Osteocyte (in vitro differentiated cells): Measurements from ENCODE around the gene SPTBN4. TPM values are rescaled to one million over a fixed set of nuclear protein-coding genes. Genes with fewer than 3 reads are reported as not detected.
A peak's percentile ranks its signal among the peaks of the same experiment; 100 is the strongest.

Source experiments
- DNase-seq: peaks from one replicate; pipeline ENCODE4 v3.0.0; 2021; ENCODE audit warnings: mixed read lengths; ENCODE audit not compliant: unreplicated experiment; ENCODE audit errors: extremely low spot score
- H3K27ac Mint-ChIP-seq: one replicate; pipeline ENCODE4 v1.8.0; 2021; ENCODE audit warnings: mild to moderate bottlenecking, mixed read lengths; ENCODE audit not compliant: unreplicated experiment
- H3K27me3 Mint-ChIP-seq: one replicate; pipeline ENCODE4 v1.8.0; 2021; ENCODE audit warnings: mixed read lengths; ENCODE audit not compliant: unreplicated experiment
- H3K36me3 Mint-ChIP-seq: one replicate; pipeline ENCODE4 v1.8.0; 2021; ENCODE audit warnings: mixed read lengths; ENCODE audit not compliant: unreplicated experiment
- H3K4me1 Mint-ChIP-seq: one replicate; pipeline ENCODE4 v1.8.0; 2021; ENCODE audit warnings: mixed read lengths; ENCODE audit not compliant: unreplicated experiment
- H3K4me3 Mint-ChIP-seq: one replicate; pipeline ENCODE4 v1.8.0; 2021; ENCODE audit warnings: mild to moderate bottlenecking, moderate library complexity, mixed read lengths; ENCODE audit not compliant: unreplicated experiment
- H3K9me3 Mint-ChIP-seq: one replicate; pipeline ENCODE4 v1.8.0; 2021; ENCODE audit warnings: mixed read lengths; ENCODE audit not compliant: unreplicated experiment
- CTCF ChIP-seq: fragments of 200-600 bp; sonication (generic); IDR thresholded peaks from 2 replicates; pipeline ENCODE4 v1.5.0; 2021; ENCODE audit warnings: antibody characterized with exemption, mild to moderate bottlenecking, moderate library complexity
- total RNA-seq: library from RNA; stranded (reverse); gene quantifications from 2 replicates; pipeline ENCODE4 v1.2.1, GENCODE V29; 2021

Gene SPTBN4
- total RNA-seq, 1 donor from 2014 or later = 0.48 TPM

- peaks cover 30% of the 10 kb centered on the region for H3K4me1 Mint-ChIP-seq
- peak overlapping the region; percentile 89 for H3K4me3 Mint-ChIP-seq
- peak; percentile 94 for DNase-seq
- H3K9me3 Mint-ChIP-seq = no peaks in the 10 kb centered on the region
- peaks cover 7% of the 10 kb centered on the region for H3K27me3 Mint-ChIP-seq
- peak overlapping the region; percentile 94 for H3K27ac Mint-ChIP-seq
- TF ChIP-seq CTCF = peak; percentile 86
- no peaks in the 10 kb centered on the region for H3K36me3 Mint-ChIP-seq
These were observed 2.5 kb upstream of the SPTBN4 start for GRCh38 chr19:40464059-40465024.

- no peak for DNase-seq
- Mint-ChIP-seq H3K36me3 (no peaks in the 10 kb centered on the region), H3K27me3 (peaks cover 7% of the 10 kb centered on the region), H3K27ac (peak overlapping the region; percentile 94), H3K4me3 (peak overlapping the region; percentile 89), H3K4me1 (peaks cover 30% of the 10 kb centered on the region), H3K9me3 (no peaks in the 10 kb centered on the region)
- TF ChIP-seq CTCF = no peak
These were observed 1.7 kb upstream of the SPTBN4 start for GRCh38 chr19:40465025-40465556.

GRCh38 chr19:40465557-40466218, 1.1 kb upstream of the SPTBN4 start, which contains the start of gene BLVRB:
Gene BLVRB (minus strand): TSS chr19:40465745. CDS start chr19:40465688, 57 bp downstream.
- Mint-ChIP-seq H3K4me1 (peaks cover 30% of the 10 kb centered on the region), H3K4me3 (peak within 1 kb of the TSS; percentile 89), H3K36me3 (no peaks in the 10 kb centered on the region), H3K27me3 (peaks cover 7% of the 10 kb centered on the region), H3K27ac (peak within 1 kb of the TSS; percentile 94), H3K9me3 (no peaks in the 10 kb centered on the region)
- peak; percentile 99 for DNase-seq
- no peak for TF ChIP-seq CTCF

- TF ChIP-seq CTCF = no peak
- no peaks in the 10 kb centered on the region for H3K9me3 Mint-ChIP-seq
- H3K4me3 Mint-ChIP-seq = peak overlapping the region; percentile 89
- peaks cover 7% of the 10 kb centered on the region for H3K27me3 Mint-ChIP-seq
- no peak for DNase-seq
- H3K36me3 Mint-ChIP-seq = no peaks in the 10 kb centered on the region
- peaks cover 30% of the 10 kb centered on the region for H3K4me1 Mint-ChIP-seq
- peak overlapping the region; percentile 2 for H3K27ac Mint-ChIP-seq
These were observed 399 bp upstream of the SPTBN4 start for GRCh38 chr19:40466219-40466984.
